Mesodermal cell (in vitro differentiated cells): Measurements from ENCODE around the gene IGFBP4.

ENCODE experiments used
- H3K27ac ChIP-seq: 2 replicates; pipeline ENCODE4 v1.7.0; 2013; ENCODE audit warnings: mild to moderate bottlenecking, low read depth, low read length, moderate library complexity; ENCODE audit not compliant: severe bottlenecking
- H3K36me3 ChIP-seq: 2 replicates; pipeline ENCODE4 v1.7.1; 2013; ENCODE audit warnings: mild to moderate bottlenecking, low read length, moderate library complexity; ENCODE audit not compliant: control insufficient read depth, insufficient read depth
- H3K4me1 ChIP-seq: one replicate; pipeline ENCODE4 v1.7.1; 2013; ENCODE audit warnings: mild to moderate bottlenecking, low read length; ENCODE audit not compliant: insufficient read depth, control insufficient read depth, poor library complexity, severe bottlenecking
- H3K4me3 ChIP-seq: 2 replicates; pipeline ENCODE4 v1.7.0; 2013; ENCODE audit warnings: low read length, control low read depth, mild to moderate bottlenecking; ENCODE audit not compliant: insufficient read depth, poor library complexity, severe bottlenecking; ENCODE audit errors: extremely low read depth
- H3K9me3 ChIP-seq: 2 replicates; pipeline ENCODE4 v1.7.1; 2013; ENCODE audit warnings: mild to moderate bottlenecking, low read length, moderate library complexity; ENCODE audit not compliant: control insufficient read depth
- WGBS, 2 experiments: methylation state at CpG; one replicate each; pipeline ENCODE4 v1.1.5; 2013; ENCODE audit warnings: missing lambda C conversion rate in 2 of 2; ENCODE audit not compliant: insufficient coverage in 2 of 2; 5-methylcytosine and 5-hydroxymethylcytosine counted together

IGFBP4 gene

DNA sequence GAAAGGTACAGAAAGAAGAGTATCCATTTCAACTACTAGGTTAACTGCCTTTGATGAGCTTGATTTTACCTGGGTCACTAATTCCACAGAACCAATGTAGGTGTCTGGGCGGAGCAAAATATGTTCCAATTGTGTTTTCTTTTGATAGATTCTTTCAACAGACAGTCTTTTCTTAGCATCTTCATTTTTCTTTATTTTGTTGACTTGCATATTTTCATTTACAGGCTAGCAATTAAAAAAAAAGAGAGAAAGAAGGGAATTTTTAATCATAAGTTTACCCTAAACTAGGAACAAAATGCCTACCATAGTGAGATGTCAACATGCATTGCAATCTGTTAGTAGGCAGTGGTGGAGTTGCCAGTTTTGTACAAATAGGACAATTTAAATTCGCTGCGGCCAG is 26.6 kb upstream of the IGFBP4 start:
- 14% methylated on average over 2 of the region's 3 CpGs; no CpG with 5 or more reads in 1 of the 2 experiments for WGBS, 2 experiments
- Histone ChIP-seq H3K4me1 (no peaks in the 10 kb centered on the region), H3K4me3 (peak overlapping the region; percentile 93), H3K36me3 (peaks cover 40% of the 10 kb centered on the region), H3K27ac (no peak overlapping the region), H3K9me3 (no peaks in the 10 kb centered on the region)

GRCh38 chr17:40417258-40417608 is 26.0 kb upstream of the IGFBP4 start:
- 0% methylated on average over 17 to 21 of the region's 21 CpGs for WGBS, 2 experiments
- Histone ChIP-seq H3K4me3 (peak overlapping the region; percentile 93), H3K27ac (peak overlapping the region; percentile 58), H3K36me3 (peaks cover 35% of the 10 kb centered on the region), H3K4me1 (no peaks in the 10 kb centered on the region), H3K9me3 (no peaks in the 10 kb centered on the region)

- H3K4me3 ChIP-seq = peak within 1 kb of the TSS; percentile 93
- peaks cover 29% of the 10 kb centered on the region for H3K36me3 ChIP-seq
- no peaks in the 10 kb centered on the region for H3K9me3 ChIP-seq
- H3K4me1 ChIP-seq = no peaks in the 10 kb centered on the region
- WGBS, 2 experiments = 2 to 5% methylated on average over 32 to 33 of the region's 49 CpGs
- H3K27ac ChIP-seq = peak within 1 kb of the TSS; percentile 58
Measured at GRCh38 chr17:40417609-40418427, 25.4 kb upstream of the IGFBP4 start, which contains the start of gene TOP2A. TSS of gene TOP2A (minus strand) at chr17:40417896. CDS start at chr17:40417791, 105 bp downstream.

DNA sequence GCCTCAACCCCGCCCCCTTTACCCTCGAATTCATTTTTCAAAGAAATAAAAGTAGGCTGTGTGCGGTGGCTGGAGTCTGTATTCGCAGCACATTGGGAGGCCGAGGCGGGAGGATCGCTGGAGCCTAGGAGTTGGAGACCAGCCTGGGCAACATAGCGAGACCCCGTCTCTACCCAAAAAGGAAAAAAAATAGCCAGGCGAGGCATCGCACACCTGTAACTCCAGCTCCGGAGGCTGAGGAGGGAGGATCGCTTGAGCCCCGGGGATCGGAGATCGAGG is 24.9 kb upstream of the IGFBP4 start:
- peaks cover 5% of the 10 kb centered on the region for H3K4me1 ChIP-seq
- WGBS, 2 experiments = 93 to 96% methylated on average over 8 to 14 of the region's 16 CpGs
- H3K36me3 ChIP-seq = peaks cover 24% of the 10 kb centered on the region
- no peaks in the 10 kb centered on the region for H3K9me3 ChIP-seq
- peak overlapping the region; percentile 93 for H3K4me3 ChIP-seq
- H3K27ac ChIP-seq = peak overlapping the region; percentile 39

GRCh38 chr17:40419559-40420331 is 23.5 kb upstream of the IGFBP4 start:
- H3K4me3 ChIP-seq = no peak overlapping the region
- H3K36me3 ChIP-seq = peaks cover 11% of the 10 kb centered on the region
- no peaks in the 10 kb centered on the region for H3K9me3 ChIP-seq
- peaks cover 5% of the 10 kb centered on the region for H3K4me1 ChIP-seq
- H3K27ac ChIP-seq = no peak overlapping the region
- WGBS, 2 experiments = 77 to 85% methylated on average over 7 to 8 of the region's 11 CpGs

DNA sequence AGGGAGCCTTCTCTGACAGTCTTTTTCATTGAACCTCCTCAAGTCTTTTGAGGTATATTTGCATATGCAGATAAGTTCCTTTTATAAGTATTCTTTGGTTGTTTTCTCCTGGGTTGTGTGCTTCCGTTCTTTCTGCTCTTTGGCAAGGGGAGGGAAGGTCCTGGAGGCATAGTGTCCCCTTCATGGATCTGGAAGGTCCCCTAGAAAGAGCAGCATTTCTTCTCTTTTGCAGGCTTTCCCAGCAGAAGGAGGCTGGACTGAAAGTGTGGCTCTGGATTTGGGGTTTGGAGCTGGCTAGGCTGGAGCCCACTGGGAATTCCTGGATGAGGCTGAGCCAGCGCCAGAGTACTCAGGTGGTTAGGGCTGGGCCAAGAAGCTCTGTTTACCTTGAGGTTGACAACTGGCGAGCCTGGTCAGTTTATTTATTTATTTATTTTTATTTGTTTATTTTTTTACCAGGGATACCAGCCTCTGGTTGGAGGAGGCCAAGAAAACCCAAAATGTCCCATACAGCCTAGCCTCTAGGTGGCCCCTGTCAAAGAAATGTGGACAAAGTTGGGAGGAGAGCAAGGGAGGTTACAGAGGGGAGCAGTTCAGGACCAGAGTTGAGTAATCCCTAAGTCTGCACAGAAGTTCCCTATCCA is 20.1 kb upstream of the IGFBP4 start:
- WGBS, 2 experiments = 20 to 30% methylated on average over 1 to 2 of the region's 3 CpGs
- Histone ChIP-seq H3K27ac (peak overlapping the region; percentile 6), H3K9me3 (no peaks in the 10 kb centered on the region), H3K36me3 (no peaks in the 10 kb centered on the region), H3K4me3 (no peak overlapping the region), H3K4me1 (peaks cover 5% of the 10 kb centered on the region)

GRCh38 chr17:40425741-40426140 is 17.5 kb upstream of the IGFBP4 start:
- WGBS, 2 experiments = 67 to 78% methylated on average over 1 of the region's 4 CpGs
- Histone ChIP-seq H3K27ac (no peak overlapping the region), H3K36me3 (no peaks in the 10 kb centered on the region), H3K9me3 (no peaks in the 10 kb centered on the region), H3K4me3 (no peak overlapping the region), H3K4me1 (peaks cover 5% of the 10 kb centered on the region)

GRCh38 chr17:40427002-40427491 is 16.2 kb upstream of the IGFBP4 start:
- H3K36me3 ChIP-seq = no peaks in the 10 kb centered on the region
- H3K9me3 ChIP-seq = no peaks in the 10 kb centered on the region
- peaks cover 5% of the 10 kb centered on the region for H3K4me1 ChIP-seq
- H3K4me3 ChIP-seq = no peak overlapping the region
- no peak overlapping the region for H3K27ac ChIP-seq

DNA sequence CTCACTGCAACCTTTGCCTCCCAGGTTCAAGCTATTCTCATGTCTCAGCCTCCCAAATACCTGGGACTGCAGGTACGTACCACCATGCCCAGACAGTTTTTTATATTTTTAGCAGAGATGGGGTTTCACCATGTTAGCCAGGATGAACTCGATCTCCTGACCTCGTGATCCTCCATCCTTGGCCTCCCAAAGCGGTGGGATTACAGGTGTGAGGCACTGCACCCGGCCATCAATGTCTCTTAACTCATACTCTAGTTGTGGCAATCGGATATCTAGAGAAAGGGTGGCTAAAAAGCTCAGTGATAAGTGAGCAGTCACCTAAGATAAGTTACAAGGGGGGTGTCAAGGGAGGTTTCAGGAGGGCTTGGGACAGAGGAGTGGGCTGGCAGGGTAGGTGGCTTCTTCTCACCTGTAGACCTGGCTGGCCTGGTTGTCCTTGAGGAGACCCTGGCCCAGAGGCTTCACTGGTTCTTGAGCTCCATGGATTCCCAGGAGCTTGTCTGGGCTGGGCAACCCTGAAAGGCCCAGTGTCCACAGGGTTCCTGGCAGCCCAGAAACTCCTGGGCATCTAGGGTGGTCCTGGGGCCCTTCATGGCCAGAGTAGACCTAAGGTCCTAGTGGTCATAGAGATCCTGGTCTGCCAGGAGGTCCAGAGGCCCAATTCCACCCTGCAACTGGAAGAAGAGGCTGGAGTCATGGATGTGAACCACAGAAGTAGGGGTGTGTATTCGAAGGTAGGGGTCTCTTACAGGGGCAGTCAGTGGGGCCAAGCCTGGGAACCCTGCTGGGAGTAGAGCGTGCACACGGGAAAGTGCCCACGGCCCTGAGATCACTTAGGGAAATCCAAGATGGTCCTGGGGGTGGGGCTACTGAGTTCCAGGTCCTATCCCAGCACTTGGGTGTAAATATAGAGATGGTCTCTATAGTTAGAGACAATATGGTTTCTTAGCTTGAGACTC is 12.7 kb upstream of the IGFBP4 start:
- H3K9me3 ChIP-seq = no peaks in the 10 kb centered on the region
- no peaks in the 10 kb centered on the region for H3K4me1 ChIP-seq
- H3K4me3 ChIP-seq = no peak overlapping the region
- WGBS, 2 experiments = 90 to 95% methylated on average over 7 to 9 of the region's 10 CpGs
- no peaks in the 10 kb centered on the region for H3K36me3 ChIP-seq
- H3K27ac ChIP-seq = no peak overlapping the region

DNA sequence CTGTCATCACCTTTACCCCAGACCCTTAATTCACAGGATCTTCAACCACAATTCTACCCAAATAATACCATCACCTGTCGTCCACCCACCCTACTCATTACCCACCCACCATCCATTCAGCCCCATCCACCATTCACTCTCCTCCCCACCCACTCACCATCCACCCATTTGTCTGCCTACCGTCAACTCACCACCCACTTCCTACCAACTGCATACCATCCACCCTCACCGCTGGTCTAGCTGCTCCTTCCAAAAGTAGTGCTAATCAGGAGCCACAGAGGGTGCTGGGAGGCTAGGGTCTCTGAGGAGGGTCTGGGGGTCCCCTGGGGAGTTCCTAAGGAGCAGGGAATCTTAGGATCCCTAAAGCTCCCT is 12.0 kb upstream of the IGFBP4 start:
- H3K4me1 ChIP-seq = no peaks in the 10 kb centered on the region
- H3K36me3 ChIP-seq = no peaks in the 10 kb centered on the region
- H3K27ac ChIP-seq = no peak overlapping the region
- no peak overlapping the region for H3K4me3 ChIP-seq
- no peaks in the 10 kb centered on the region for H3K9me3 ChIP-seq
- WGBS, 2 experiments = 71 to 86% methylated on average over 1 of the region's 3 CpGs
